GM18951 (cell line): ENCODE data around the gene IL13.

ENCODE experiments used
- POLR2A ChIP-seq: IDR thresholded peaks from 4 replicates; pipeline ENCODE4 v1.6.1; 2011; ENCODE audit warnings: mild to moderate bottlenecking; ENCODE audit not compliant: insufficient read length, insufficient read depth; ENCODE audit errors: extremely low read depth
- in situ Hi-C: fragments of 300-500 bp; cut with MboI; formaldehyde crosslinking; loops from one replicate; pipeline ENCODE4 v1.12.0; 2022; ENCODE audit warnings: low sequenced_read_pairs, mixed read lengths, inconsistent platforms; ENCODE audit not compliant: unreplicated experiment

The IL13 gene

GRCh38 chr5:132641841-132642240 is 16.1 kb upstream of the IL13 start:
- in situ Hi-C loops: no loop called here
- TF ChIP-seq POLR2A: no peak

GRCh38 chr5:132644177-132644576 is 13.8 kb upstream of the IL13 start:
- no peak for TF ChIP-seq POLR2A
- in situ Hi-C loops: no loop called here

GRCh38 chr5:132646583-132647266 is 11.2 kb upstream of the IL13 start:
- no peak for TF ChIP-seq POLR2A
- in situ Hi-C loops: no loop called here

- TF ChIP-seq POLR2A: no peak
- in situ Hi-C loops: no loop called here
Measured at GRCh38 chr5:132647473-132647872, 10.5 kb upstream of the IL13 start.

- in situ Hi-C loops: no loop called here
- TF ChIP-seq POLR2A: no peak
Measured at GRCh38 chr5:132648355-132648754, 9.6 kb upstream of the IL13 start.

- in situ Hi-C loops: no loop called here
- no peak for TF ChIP-seq POLR2A
Measured at GRCh38 chr5:132651838-132652469, 6.0 kb upstream of the IL13 start.

- no peak for TF ChIP-seq POLR2A
- in situ Hi-C loops: no loop called here
Measured at GRCh38 chr5:132653716-132654115, 4.3 kb upstream of the IL13 start.

GRCh38 chr5:132655821-132656773 is 1.9 kb upstream of the IL13 start:
- no peak for TF ChIP-seq POLR2A
- in situ Hi-C loops: no loop called here

GRCh38 chr5:132656774-132657355 is 1.1 kb upstream of the IL13 start:
- TF ChIP-seq POLR2A: no peak
- in situ Hi-C loops: no loop called here

- in situ Hi-C loops: no loop called here
- no peak for TF ChIP-seq POLR2A
Measured at GRCh38 chr5:132658381-132659302, 669 bp downstream of the IL13 start.

- no peak for TF ChIP-seq POLR2A
- in situ Hi-C loops: no loop called here
Measured at GRCh38 chr5:132659598-132660493, 1.9 kb downstream of the IL13 start.
